GM23248 (cell line): Measurements from ENCODE around the gene ABL1.

Source experiments
- EZH2 ChIP-seq: fragments of 200-600 bp; sonication (generic); IDR thresholded peaks from 2 replicates; pipeline ENCODE4 v1.6.1; 2018; ENCODE audit warnings: antibody characterized with exemption, mild to moderate bottlenecking; ENCODE audit not compliant: insufficient read depth, poor library complexity, severe bottlenecking
- EZH2phosphoT487 ChIP-seq: fragments of 200-600 bp; sonication (generic); IDR thresholded peaks from 2 replicates; pipeline ENCODE4 v1.6.1; 2018; ENCODE audit warnings: antibody characterized with exemption, moderate library complexity, mild to moderate bottlenecking, low read depth; ENCODE audit not compliant: insufficient read depth

DNA sequence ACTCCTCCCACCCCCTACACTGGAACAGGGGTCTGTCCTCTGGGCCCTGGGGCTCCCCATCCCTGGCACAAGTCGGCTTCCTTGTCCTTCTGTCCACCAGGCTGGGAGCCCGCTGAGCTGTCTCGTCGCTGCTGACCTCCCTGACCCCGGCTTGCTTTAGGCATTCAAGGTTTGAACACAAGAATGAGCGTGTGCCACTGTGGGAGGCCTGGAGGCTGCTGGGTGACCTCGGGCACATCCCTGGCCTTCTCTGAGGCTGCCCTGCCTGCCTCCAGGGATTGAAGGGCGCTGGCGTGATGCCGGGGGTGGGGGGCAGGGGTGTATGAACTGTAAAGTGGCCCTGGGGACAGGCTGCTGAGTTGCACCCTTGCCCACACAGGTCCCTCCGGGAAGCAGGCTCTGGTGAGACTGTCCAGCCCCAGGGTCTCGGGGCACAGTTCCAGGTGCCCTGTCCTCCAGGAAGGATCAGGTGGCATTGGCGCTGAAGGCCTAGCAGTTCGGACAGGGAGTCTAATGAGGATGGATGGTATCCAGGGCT, 85.8 kb downstream of the ABL1 start:
- TF ChIP-seq EZH2, result no peak
- no peak for TF ChIP-seq EZH2phosphoT487
